NCI-H748 (cell line): Measurements from ENCODE around the gene MZT2A.
"Not testable (repeated sequence)": the region's sequence is repeated elsewhere in the genome, so short reads cannot be mapped to it uniquely, and the experiment has no call there.

Experiments used
- DNase-seq: peaks from one replicate; lab custom pipeline; 2025; ENCODE audit not compliant: unreplicated experiment; lab: John Stamatoyannopoulos, UW

MZT2A gene

DNA sequence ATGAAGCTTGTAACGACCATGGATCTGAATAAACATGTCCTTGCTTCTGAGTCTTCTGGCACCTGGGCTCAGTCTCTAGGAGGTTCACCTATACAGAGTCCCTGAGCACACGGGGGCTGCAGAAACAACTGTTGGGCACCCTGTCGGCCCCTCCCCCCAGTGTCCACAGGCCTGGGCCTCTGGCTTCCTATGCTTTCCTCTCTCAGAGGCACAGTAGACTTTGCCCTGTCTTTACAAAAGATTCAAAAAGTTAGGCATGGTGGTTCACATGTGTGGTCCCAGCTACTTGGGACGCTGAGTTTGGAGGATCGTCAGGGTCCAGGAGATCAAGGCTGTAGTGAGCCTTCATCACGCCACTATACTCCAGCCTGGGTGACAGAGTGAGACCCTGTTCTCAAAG is 29.3 kb upstream of the MZT2A start:
- not testable (repeated sequence) for DNase-seq

DNA sequence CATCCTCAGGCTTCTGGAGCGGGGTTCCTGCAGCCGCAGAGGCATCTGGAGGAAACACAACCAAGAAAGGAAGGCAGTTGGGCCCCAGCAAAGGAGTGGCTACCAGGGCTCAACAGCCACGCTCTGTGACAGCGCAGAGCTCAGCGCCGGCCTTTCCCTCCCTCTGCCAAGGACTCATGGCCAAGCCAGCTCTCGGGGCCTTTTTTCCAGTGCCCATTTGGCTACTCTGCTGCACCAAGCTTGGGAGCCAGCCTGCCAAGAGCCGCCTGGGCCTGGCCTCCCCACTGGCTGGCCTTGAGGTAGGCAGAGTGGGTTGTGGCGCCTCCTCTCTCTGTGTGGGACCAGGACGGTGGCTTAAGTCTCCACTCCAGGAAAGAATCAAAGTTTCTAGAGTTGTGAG is 28.3 kb upstream of the MZT2A start:
- DNase-seq = no peak

DNA sequence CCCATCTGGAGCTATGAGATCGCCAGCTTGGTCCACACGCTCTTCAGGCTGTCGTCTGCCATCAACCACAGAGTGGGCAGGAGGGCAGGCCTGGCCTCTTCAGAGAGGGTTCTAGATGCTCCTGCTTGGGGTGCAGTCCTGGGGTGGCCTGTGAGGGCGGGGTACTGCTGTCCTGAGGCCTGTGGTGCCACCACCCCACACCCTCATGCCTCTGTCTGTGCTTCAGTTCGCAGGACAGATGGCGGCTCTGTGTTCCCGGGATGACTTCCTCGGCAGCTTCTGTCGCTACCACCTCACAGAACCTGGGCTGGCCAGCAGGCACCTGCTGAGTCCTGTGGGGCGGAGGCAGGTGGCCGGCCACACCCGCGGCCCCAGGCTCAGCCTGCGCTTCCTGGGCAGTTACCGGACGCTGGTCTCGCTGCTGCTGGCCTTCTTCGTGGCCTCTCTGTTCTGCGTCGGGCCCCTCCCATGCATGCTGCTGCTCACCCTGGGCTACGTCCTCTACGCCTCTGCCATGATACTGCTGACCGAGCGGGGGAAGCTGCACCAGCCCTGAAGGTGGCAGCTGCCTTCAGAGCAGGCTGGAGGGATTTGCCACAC is 27.8 kb upstream of the MZT2A start:
- not testable (repeated sequence) for DNase-seq

DNA sequence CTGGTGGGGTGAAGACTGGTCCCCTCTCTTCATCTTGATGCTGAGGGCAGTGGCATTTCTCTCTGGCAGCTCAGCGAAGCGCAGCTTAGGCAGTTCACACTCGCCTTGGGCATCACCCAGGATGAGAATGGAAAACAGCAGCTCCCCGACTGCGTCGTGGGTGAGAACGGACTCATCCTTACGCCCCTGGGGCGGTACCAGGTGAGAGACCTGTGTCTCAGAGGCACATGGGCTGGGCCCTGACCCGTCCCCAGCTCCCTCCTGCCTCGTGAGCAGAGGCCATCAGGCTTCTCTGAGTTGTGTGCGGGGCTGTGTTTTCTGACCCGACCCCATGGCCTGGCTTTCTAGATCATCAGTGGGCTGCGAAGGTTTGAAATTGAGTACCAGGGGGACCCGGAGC is 27.3 kb upstream of the MZT2A start:
- DNase-seq = no peak

DNA sequence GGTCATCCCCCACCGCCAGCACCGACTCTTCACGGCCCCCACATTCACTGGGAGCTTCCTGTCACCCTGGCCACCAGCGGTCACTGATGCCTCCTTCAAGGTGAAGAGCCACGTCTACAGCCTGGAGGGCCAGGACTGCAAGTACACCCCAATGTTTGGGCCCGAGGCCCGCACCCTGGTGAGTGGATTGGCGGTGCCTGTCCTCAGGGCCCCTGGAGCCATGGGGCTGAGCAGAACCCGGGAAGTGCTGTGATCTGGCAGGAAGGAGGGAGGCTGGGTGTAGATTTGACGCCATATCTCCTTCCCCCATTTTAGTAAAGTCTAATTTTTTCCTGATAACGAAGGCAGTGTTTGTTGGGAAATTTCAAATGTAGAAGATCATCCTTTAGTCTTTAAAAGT is 26.3 kb upstream of the MZT2A start:
- not testable (repeated sequence) for DNase-seq

DNA sequence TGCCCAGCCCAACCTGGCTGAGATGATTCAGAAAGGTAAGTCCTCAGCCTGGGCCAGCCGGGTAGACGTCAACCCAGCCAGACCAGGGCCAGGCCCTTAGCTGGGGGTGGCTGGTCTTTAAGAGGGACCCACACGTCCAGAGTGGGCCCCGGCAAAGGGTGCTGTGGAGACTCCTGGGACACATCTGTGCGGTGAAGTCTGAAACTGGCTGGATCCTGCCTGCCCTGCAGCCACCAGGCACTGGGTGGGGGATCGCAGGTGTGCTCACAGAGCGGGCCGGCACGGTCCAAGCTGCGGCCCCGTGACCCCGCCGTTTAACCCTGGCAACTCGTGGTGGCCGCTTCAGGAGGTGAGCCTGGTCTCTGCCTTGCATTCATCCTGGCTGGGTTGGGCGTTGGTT is 25.7 kb upstream of the MZT2A start:
- DNase-seq = not testable (repeated sequence)

DNA sequence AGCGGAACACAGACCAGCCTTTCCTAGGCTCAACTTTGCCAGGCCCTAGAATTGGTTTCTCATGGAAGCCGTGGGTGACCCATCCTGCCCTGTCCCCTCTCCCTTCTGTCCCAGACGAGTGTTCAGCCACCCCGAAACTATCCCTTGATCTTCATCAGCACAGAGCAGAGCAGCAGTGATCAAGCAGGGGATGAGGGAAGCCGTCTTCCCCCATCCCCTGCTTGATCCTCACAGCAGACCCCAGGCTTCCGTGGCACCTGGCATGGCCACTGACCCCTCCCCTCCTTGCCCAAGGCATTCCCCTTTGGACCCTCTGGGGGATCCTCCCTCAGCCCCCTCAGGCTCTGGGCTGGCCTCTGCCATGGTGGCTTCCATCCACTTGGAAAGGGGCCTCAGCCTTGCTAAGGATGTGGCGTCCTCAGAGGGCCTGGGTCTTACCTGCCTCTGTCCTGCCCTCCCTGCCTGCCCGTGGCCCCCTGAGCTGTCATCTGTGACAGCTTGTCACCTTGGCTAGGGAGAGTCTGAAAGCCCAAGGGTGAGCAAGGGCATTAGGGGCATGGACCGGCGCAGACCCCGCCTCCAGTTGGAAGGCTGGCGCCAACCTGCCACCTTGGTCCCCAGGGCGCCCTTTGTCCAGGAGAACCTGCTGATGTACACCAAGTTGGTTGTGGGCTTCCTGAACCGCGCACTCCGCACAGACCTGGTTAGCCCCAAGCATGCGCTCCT is 25.1 kb upstream of the MZT2A start:
- DNase-seq = no peak

DNA sequence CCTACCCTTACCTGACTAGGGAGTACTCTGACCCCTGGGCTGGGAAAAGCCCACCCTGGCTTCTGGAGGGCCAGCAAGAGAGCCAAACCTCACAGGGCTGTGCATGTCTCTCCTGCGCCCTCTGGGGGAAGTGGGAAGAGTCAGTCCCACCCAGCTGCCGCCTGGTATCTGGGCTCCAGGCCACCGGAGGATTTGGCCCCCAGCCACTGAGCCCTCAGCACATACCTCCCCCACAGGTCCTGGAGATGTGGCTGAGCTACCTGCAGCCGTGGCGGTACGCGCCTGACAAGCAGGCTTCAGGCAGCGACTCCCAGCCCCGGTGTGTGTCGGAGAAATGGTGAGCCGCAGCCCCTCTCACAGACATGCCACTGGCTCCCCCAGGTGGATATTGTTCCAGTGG is 24.4 kb upstream of the MZT2A start:
- DNase-seq = not testable (repeated sequence)

DNA sequence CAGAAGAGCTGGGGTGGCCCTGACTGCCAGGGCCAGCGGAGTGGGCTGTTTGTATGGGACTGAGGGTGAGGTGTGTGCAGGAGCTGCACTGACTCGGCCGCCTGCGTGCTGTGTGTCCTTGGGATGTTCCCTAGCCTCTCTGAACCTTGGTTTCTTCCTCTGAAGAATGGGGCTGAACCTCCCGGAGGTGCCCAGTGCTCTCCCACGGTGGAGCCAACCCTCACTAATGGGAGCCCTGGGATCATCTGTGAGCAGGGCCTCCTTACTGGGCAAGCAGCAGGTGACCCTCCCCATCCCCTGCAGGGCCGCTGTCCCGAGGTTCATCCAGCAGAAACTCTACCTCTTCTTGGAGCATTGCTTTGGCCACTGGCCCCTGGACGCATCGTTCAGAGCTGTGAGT is 23.8 kb upstream of the MZT2A start:
- no peak for DNase-seq

DNA sequence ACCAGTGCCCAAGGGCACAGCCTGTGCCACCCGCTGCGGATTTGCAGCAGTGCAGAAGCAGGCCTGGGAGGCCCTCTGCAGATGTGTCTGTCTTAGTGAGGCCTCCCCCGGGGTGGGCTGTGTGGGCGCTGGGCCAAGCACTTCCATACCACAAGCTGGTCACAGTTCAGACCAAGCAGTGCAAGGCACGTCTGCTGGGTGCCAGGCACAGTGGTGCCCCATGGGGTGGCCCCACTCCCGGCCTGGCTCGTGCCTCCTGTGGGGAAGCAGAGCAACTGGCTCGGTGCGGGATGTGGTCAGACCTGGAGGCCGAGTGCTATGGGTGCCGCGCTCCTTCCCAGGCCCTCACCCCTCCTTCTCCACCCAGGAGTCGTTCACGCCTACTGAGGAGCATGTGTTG is 23.0 kb upstream of the MZT2A start:
- DNase-seq = not testable (repeated sequence)

DNA sequence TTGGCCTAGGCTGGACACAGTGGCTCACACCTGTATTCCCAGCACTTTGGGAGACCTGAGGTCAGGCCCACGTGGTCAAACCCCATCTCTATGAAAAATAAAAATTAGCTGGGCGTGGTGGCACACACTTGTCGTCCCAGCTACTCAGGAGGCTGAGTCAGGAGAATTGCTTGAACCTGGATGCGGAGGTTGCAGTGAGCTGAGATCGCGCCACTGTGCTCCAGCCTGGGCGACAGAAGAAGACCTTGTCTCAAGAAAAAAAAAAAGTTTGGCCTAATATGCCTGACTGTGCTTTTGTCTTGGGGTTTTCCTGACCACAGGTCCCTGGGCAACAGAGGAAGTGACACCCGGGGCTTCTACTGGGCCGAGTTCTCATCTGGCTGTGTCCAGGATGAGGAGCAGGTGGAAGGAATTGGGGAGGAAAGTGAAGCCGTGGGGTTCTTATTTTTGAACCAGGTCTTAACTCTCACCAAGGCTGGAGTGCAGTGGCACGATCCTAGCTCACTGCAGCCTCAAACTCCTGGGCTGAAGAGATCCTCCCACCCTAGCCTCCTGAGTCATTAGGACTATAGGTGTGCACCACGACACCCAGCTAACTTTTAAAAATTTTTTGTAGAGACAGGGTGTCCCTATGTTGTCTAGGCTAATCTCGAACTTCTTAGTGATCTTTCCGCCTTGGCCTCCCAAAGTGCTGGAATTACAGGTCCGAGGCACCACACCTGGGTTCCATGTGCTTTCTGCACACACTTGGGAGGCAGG is 22.4 kb upstream of the MZT2A start:
- DNase-seq = not testable (repeated sequence)

DNA sequence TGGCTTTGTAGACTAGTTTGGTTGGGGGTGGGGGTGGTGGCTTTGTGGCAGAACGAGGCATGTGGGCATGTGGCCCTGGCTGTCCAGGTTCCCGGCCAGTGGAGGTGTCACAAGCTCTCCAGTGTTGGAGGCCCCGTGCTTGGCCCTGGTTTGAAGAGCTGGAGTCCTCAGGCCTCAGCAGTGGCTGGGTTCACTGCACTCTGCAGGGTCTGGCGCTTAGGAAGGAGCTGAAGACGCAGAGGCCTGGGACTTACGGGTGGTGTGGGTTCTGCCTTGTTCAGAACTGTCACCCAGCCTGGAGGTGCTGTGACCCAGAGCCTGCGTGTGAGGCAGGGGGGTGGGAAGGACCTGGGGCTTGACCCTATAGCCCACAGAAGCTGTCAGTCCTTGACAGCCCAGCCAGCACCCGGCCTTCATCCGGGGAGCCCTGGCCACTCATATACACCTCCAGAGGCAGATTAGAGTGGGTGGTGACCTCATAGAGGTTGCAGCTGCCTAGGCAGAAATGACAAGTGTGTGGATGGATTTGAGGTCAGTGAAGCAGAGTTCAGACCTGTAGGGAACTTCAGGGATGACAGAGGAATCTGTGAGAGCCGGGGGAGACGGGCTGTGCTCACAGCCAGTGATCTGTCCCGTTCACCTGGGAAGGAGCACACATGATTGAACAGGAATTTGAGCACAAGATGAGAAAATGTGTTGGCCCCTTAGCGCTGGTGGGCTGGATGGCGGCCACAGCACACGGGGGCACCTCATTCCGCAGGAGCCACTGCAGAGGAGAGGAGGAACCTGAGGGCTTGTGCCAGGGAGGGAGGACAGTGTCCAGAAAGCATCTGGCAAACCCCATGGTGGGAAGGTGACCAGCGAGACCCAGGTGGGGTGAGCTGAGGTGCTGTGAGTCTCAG is 20.0 kb upstream of the MZT2A start:
- not testable (repeated sequence) for DNase-seq

DNA sequence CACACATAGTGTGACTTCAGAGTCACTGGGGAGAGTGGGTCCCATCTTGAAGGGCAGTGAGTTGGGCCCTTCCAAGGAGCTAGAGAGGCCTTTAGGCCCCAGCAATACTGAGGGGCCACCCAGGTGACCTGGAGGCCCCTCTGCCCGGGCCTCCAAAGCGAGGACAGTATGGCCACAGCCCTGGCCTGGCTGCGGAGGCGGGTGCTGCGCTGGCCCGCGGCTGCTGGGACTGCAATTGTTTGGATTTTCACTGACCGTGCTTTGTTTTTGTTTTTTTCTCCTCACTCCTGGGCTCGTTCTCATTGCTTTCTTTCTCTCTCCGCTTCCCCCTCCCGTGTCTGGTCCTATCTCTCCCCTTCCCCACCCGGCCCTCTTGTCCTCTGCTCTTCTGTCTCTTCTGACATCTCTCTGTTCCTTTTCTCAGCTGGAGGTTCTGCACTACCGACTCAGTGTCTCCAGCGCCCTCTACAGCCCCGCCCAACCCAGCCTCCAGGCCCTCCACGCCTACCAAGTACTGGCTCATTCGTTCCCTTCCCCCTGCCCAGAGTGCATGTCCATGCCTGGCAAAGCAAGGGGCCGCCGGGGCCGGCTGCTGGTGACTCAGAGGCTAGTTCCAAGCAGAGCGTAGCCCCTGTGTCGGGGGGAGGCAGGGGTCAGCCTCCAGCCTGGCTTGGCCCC is 19.2 kb upstream of the MZT2A start:
- DNase-seq = not testable (repeated sequence)

DNA sequence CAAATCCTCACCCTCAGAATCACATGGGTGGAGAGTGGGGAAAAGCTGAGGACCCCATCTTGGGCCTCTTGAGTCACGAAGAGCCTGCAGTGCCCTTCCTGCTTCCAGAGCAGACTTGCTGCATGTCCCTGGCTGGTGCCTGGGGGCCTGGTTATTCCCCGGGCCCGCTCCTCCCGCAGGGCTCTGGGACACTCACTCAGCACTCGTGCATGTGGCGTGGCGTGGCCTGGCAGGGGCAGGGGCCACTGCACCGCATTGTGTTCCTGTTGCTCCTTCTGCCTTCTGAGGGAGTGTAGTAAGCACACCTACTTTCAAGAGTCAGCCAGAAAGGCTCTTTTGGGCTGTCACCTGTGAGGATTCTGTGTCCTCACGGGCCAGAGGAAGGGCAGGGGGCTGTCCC is 17.4 kb upstream of the MZT2A start:
- no peak for DNase-seq

DNA sequence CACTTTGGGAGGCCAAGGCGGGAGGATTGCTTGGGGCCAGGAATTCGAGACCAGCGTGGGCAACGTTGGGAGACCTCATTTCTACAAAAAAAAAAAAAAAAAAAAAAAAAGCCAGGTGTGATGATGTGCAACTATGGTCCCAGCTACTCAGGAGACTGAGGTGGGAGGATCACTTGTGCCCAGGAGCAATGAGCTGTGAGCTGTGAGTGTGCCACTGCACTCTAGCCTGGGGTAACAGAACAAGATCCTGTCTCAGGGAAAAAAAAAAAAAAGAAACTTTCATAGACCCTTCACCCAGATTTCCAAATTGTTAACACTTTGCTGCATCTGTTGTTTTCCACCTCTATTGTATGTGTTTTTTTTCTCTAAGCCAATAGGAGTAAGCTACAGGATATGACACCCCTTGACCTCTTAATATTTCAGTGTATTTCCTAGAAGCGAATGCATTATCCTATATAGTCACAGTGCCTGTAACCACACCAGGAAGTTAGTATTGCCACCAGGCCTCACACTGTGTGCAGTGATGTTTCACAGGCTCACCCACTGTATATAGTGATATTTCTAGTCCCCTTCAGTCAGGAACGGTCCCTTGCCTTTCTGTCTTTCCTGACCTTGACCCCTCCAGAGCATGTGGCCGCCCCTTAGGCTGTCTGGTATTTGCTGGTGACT is 12.0 kb upstream of the MZT2A start:
- not testable (repeated sequence) for DNase-seq

DNA sequence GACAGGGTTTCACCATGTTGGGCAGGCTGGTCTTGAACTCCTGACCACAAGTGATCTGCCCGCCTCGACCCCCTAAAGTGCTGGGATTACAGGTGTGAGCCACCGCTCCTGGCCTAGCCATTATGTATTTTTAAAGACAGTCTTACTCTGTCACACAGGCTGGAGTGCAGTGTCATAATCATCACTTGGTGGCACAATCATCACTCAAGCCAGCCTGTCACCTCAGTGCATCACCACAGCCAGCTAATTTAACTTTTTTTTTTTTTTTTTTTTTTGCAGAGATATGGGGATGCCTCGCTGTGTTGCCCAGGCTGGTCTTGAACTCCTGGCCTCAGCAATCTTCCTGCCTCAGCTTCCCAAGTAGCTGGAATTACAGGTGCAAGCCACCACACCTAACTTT is 11.4 kb upstream of the MZT2A start:
- not testable (repeated sequence) for DNase-seq

DNA sequence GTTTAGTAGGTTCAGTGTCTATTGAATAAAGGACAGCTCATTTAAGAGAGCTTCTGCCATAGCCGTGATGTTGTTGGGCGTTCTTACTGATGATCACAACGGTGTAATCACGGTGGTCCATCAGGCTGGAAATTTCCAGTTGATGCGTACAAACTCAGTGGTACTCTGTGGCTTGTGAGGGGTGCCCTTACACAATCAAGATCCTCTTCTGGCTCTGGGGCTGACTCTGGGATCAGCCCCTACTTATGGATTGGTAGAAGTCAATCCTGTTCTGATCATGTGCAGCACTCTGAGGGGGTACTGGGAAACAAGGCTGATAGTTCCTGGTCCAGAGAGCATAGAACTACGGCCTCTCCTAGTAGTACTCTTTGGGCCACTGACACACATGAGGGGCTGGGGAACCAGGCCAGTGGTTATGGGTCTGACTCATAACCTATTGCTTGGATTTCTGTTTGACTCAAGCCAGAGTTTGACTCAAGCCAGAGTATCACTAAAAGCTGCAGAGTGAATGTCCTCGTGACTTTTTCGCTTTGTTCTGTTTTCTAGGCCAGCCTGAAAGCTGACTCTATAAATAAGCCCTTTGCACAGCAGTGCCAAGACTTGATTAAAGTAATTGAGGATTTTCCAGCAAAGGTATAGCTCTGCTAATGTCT is 6.2 kb upstream of the MZT2A start:
- not testable (repeated sequence) for DNase-seq

DNA sequence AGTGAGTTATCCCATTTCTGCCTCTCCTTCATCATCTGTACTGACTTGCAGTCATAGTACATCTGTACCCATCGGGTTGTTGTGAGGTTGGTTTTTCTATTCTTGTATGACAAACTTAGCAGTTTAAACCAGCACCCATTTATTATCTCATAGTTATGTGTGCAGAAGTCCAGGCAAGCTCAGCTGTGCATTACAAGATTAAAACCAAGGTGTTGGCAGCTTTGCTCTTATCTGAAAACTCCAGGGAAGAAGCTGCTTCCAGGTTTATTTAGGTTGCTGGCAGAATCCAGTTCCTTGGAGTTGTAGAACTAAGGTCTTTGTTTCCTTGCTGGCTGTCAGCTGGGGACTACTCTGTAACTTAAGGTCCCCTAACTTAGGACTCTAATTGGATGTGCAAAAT is 3.3 kb upstream of the MZT2A start:
- not testable (repeated sequence) for DNase-seq

DNA sequence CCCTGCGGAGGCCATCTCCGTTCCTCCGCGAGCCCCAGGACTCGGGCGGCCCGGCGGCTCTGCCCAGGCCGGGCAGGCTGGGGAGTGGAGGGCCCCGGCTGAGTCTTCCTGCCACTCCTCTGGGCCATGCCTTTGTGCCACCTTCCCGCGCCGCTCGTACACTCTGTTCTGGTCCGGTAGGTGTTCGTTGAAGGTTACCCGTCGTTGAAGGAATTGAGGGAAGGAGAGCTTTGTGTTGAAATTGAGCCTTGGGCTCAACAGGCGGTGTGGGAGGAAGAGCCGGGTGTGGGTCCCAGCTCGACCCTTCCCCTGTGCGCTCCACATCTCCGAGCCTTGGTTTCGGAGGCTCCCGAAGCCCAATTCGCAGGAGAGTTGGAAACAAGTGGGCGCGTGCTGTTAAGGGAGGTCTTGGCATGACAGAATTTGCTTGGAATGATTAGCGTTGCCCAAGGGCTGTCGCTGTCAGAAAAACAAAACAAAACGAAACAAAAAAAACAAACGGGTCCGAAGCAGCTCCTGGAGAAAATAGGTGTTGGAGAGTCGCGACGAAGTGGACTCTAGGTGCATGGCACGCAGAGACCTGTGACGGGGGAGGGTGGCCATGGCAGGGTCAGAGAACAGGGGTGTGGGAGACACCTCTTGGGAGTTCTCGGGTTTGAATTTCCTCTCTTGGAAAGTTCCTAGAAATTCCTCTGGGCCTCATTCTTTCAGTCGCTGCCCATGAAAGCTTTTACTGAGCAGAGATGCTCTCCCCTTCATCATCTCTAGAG is 1.2 kb upstream of the MZT2A start:
- peak; percentile 17 for DNase-seq
